BJ (cell line): ENCODE measurements around the gene DPP9. TPM values are rescaled to one million over a fixed set of nuclear protein-coding genes. Genes with fewer than 3 reads are reported as not detected.

Experiments
- CTCF ChIA-PET: fragments of 350-600 bp; formaldehyde crosslinking; extraction: SDS; loops from one replicate; lab custom pipeline; 2021; ENCODE audit warnings: antibody characterized with exemption, inconsistent platforms; lab: Yijun Ruan, JAX
- POLR2A ChIA-PET: fragments of 300-600 bp; sonication (Branson Sonifier 250); formaldehyde crosslinking; extraction: SDS; loops from one replicate; lab custom pipeline; 2021; ENCODE audit warnings: antibody characterized with exemption; lab: Charles Lee
- DNase-seq: peaks from one replicate; pipeline ENCODE4 v3.0.0-alpha.2; 2011; ENCODE audit warnings: low read depth
- H3K27me3 ChIP-seq: 2 replicates; pipeline ENCODE4 v1.6.0; 2011; ENCODE audit warnings: low read length; ENCODE audit not compliant: control insufficient read depth, insufficient read depth
- H3K36me3 ChIP-seq: 2 replicates; pipeline ENCODE4 v1.5.1; 2011; ENCODE audit warnings: low read length; ENCODE audit not compliant: control insufficient read depth, insufficient read depth
- H3K4me3 ChIP-seq: 2 replicates; pipeline ENCODE4 v1.5.1; 2011; ENCODE audit warnings: low read depth, mild to moderate bottlenecking, control low read depth, low read length
- CTCF ChIP-seq: IDR thresholded peaks from 2 replicates; pipeline ENCODE4 v1.5.1; 2011; ENCODE audit warnings: low read depth, mild to moderate bottlenecking, control low read depth, inconsistent platforms, low read length, moderate library complexity; ENCODE audit not compliant: insufficient read depth
- polyA plus RNA-seq: library from polyadenylated mRNA; depleted of rRNA; stranded (reverse); fragments of >200 nt; gene quantifications from 2 replicates; pipeline ENCODE4 v1.2.3, GENCODE V29; 2011

DPP9 gene
- polyA plus RNA-seq, 1 experiment, result 12.3 TPM

- no peak for DNase-seq
- peaks cover 4% of the 10 kb centered on the region for H3K36me3 ChIP-seq
- H3K4me3 ChIP-seq, result no peak overlapping the region
- H3K27me3 ChIP-seq, result no peaks in the 10 kb centered on the region
- ChIA-PET POLR2A (no interaction called here), CTCF (no interaction called here)
- TF ChIP-seq CTCF, result no peak
These were observed 73.5 kb downstream of the DPP9 start for GRCh38 chr19:4650159-4650558.

GRCh38 chr19:4649392-4650047, 74.1 kb downstream of the DPP9 start:
- no peak for DNase-seq
- POLR2A ChIA-PET, result no interaction called here
- H3K4me3 ChIP-seq, result no peak overlapping the region
- no peak for TF ChIP-seq CTCF
- H3K27me3 ChIP-seq, result no peaks in the 10 kb centered on the region
- H3K36me3 ChIP-seq, result peaks cover 3% of the 10 kb centered on the region; the same call in 1 of the 2 replicates
- CTCF ChIA-PET, result interaction anchor here (0.9 kb wide), 1 partner anchor 9 kb away, joined by 3 read pairs; no protein-coding TSS in a partner anchor

GRCh38 chr19:4647676-4648644, 75.7 kb downstream of the DPP9 start:
- POLR2A ChIA-PET, result no interaction called here
- Histone ChIP-seq H3K27me3 (no peaks in the 10 kb centered on the region), H3K4me3 (no peak overlapping the region), H3K36me3 (peaks cover 3% of the 10 kb centered on the region; the same call in 1 of the 2 replicates)
- no peak for DNase-seq
- TF ChIP-seq CTCF, result no peak
- CTCF ChIA-PET, result interaction anchor here (1.0 kb wide), 2 partner anchors 12 to 13 kb away, joined by 3 read pairs; no protein-coding TSS in a partner anchor

GRCh38 chr19:4645718-4646117, 77.9 kb downstream of the DPP9 start:
- no peak for TF ChIP-seq CTCF
- Histone ChIP-seq H3K27me3 (no peaks in the 10 kb centered on the region), H3K36me3 (peaks cover 3% of the 10 kb centered on the region; the same call in 1 of the 2 replicates), H3K4me3 (no peak overlapping the region)
- ChIA-PET POLR2A (no interaction called here), CTCF (interaction anchor here (1.2 kb wide), 1 partner anchor 9 kb away, joined by 3 read pairs; no protein-coding TSS in a partner anchor)
- no peak for DNase-seq

GRCh38 chr19:4642625-4643024, 81.0 kb downstream of the DPP9 start:
- CTCF ChIA-PET, result interaction anchor here (1.7 kb wide), 1 partner anchor 75 kb away, joined by 3 read pairs; no protein-coding TSS in a partner anchor
- no peak overlapping the region for H3K4me3 ChIP-seq
- DNase-seq, result no peak
- TF ChIP-seq CTCF, result no peak
- no peaks in the 10 kb centered on the region for H3K27me3 ChIP-seq
- POLR2A ChIA-PET, result no interaction called here
- no peaks in the 10 kb centered on the region for H3K36me3 ChIP-seq
